Glutamatergic neuron (in vitro differentiated cells): Measurements from ENCODE around the gene OXCT2. TPM values are rescaled to one million over a fixed set of nuclear protein-coding genes. Genes with fewer than 3 reads are reported as not detected.

Experiments
- DNase-seq: peaks from one replicate; pipeline ENCODE4 v3.0.0; 2022
- H3K27ac Mint-ChIP-seq: one replicate; pipeline ENCODE4 v1.8.0; 2020; ENCODE audit warnings: mild to moderate bottlenecking, mixed read lengths, inconsistent platforms; ENCODE audit not compliant: unreplicated experiment
- H3K27me3 Mint-ChIP-seq: one replicate; pipeline ENCODE4 v1.8.0; 2020; ENCODE audit warnings: mild to moderate bottlenecking, moderate library complexity, mixed read lengths, inconsistent platforms; ENCODE audit not compliant: unreplicated experiment
- H3K36me3 Mint-ChIP-seq: one replicate; pipeline ENCODE4 v1.8.0; 2020; ENCODE audit warnings: mild to moderate bottlenecking, mixed read lengths, inconsistent platforms; ENCODE audit not compliant: unreplicated experiment
- H3K4me1 Mint-ChIP-seq: one replicate; pipeline ENCODE4 v1.8.0; 2020; ENCODE audit warnings: mild to moderate bottlenecking, low read depth, mixed read lengths, inconsistent platforms; ENCODE audit not compliant: unreplicated experiment
- H3K4me3 Mint-ChIP-seq: one replicate; pipeline ENCODE4 v1.8.0; 2020; ENCODE audit warnings: mild to moderate bottlenecking, mixed read lengths, inconsistent platforms; ENCODE audit not compliant: unreplicated experiment
- H3K9me3 Mint-ChIP-seq: one replicate; pipeline ENCODE4 v1.8.0; 2020; ENCODE audit warnings: mild to moderate bottlenecking, moderate library complexity, mixed read lengths, inconsistent platforms; ENCODE audit not compliant: unreplicated experiment
- total RNA-seq: library from RNA; stranded (reverse); fragmentation: NEBNext Ultra II Directional; extraction: Animal tissue kit (Norgen Biotek cat#: 25700); gene quantifications from one replicate; pipeline ENCODE4 v1.2.1, GENCODE V29; 2021; ENCODE audit not compliant: unreplicated experiment
- TF ChIP-seq, protein P1 (sequence below): fragments of 200-600 bp; sonication (generic); IDR thresholded peaks from one replicate; pipeline ENCODE4 v1.5.0; 2021; ENCODE audit not compliant: partially characterized antibody, unreplicated experiment

The OXCT2 gene
- total RNA-seq, 1 donor from 2014 or later, result 0.37 TPM

DNA sequence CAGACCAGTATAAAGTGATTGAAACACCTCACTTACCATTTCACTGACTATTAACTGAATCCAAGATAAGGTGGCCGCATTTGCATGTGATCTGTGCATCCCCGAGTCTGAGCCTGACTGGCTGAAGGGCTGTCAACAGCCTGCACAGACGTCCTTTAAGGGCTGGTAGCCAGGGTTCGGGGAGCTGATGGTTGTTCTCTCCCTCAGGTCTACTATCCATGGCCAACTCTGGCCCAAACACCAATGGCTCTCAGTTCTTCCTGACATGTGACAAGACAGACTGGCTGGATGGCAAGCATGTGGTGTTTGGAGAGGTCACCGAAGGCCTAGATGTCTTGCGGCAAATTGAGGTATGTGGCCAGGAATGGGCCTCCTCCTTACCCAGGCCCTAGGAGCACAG, 18.4 kb downstream of the OXCT2 start:
- H3K27me3 Mint-ChIP-seq, result peaks cover 6% of the 10 kb centered on the region
- no peak overlapping the region for H3K27ac Mint-ChIP-seq
- H3K4me1 Mint-ChIP-seq, result peaks cover 4% of the 10 kb centered on the region
- DNase-seq, result no peak
- H3K9me3 Mint-ChIP-seq, result peaks cover 3% of the 10 kb centered on the region
- peaks cover 3% of the 10 kb centered on the region for H3K36me3 Mint-ChIP-seq
- H3K4me3 Mint-ChIP-seq, result no peak overlapping the region
- TF ChIP-seq, protein P1, sequence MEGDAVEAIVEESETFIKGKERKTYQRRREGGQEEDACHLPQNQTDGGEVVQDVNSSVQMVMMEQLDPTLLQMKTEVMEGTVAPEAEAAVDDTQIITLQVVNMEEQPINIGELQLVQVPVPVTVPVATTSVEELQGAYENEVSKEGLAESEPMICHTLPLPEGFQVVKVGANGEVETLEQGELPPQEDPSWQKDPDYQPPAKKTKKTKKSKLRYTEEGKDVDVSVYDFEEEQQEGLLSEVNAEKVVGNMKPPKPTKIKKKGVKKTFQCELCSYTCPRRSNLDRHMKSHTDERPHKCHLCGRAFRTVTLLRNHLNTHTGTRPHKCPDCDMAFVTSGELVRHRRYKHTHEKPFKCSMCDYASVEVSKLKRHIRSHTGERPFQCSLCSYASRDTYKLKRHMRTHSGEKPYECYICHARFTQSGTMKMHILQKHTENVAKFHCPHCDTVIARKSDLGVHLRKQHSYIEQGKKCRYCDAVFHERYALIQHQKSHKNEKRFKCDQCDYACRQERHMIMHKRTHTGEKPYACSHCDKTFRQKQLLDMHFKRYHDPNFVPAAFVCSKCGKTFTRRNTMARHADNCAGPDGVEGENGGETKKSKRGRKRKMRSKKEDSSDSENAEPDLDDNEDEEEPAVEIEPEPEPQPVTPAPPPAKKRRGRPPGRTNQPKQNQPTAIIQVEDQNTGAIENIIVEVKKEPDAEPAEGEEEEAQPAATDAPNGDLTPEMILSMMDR, result no peak

DNA sequence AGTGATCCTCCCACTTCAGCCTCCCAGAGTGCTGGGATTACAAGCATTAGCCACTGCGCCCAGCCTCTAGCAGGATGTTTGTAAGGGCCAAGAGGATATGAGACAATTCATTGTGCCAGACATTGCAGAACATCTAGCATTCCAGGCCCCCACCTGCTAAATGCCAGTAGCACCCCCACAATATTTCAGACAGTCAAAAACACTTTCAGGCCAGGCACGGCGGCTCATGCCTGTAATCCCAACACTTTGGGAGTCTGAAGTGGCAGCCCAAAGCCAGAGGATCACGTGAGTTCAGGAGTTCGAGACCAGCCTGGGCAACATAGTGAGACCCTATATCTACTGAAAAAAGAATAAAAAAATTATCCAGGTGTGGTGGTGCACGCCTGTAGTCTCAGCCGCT, 19.6 kb downstream of the OXCT2 start:
- H3K9me3 Mint-ChIP-seq, result peaks cover 3% of the 10 kb centered on the region
- no peak overlapping the region for H3K27ac Mint-ChIP-seq
- H3K27me3 Mint-ChIP-seq, result peaks cover 6% of the 10 kb centered on the region
- H3K4me1 Mint-ChIP-seq, result peaks cover 4% of the 10 kb centered on the region
- no peak for DNase-seq
- peaks cover 8% of the 10 kb centered on the region for H3K36me3 Mint-ChIP-seq
- TF ChIP-seq, protein P1, result no peak
- no peak overlapping the region for H3K4me3 Mint-ChIP-seq

DNA sequence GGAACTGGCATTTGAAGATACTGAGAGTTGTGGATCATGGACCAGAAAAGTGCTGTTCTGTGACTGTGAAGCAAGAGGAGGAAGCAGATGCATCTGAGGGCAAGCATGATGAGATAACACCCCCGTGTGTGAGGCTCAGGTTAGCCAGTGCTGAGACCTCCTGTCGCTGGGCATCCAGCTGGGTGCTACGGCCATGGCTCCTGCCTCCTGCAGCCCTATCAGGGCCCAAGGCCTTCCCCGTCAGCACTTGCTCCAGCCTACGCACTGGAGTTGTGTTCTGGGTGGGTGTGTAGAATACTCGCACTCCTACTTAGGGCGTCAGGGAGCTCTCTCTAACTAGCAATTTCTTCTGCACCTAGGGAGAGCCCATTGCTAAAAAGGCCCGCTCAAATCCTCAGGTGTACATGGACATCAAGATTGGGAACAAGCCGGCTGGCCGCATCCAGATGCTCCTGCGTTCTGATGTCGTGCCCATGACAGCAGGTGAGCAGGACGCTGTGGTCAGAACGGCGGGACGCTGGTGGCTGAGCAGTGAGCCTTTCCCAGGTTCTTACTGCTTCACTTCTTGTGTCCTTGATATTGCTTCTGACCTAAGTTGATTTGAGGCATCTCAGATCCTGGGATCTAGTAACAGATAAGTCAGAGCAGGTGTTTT, 26.0 kb downstream of the OXCT2 start:
- peaks cover 3% of the 10 kb centered on the region for H3K27me3 Mint-ChIP-seq
- H3K4me1 Mint-ChIP-seq, result no peaks in the 10 kb centered on the region
- TF ChIP-seq, protein P1, result no peak
- no peak overlapping the region for H3K27ac Mint-ChIP-seq
- DNase-seq, result no peak
- peaks cover 6% of the 10 kb centered on the region for H3K36me3 Mint-ChIP-seq
- H3K4me3 Mint-ChIP-seq, result no peak overlapping the region
- no peaks in the 10 kb centered on the region for H3K9me3 Mint-ChIP-seq

DNA sequence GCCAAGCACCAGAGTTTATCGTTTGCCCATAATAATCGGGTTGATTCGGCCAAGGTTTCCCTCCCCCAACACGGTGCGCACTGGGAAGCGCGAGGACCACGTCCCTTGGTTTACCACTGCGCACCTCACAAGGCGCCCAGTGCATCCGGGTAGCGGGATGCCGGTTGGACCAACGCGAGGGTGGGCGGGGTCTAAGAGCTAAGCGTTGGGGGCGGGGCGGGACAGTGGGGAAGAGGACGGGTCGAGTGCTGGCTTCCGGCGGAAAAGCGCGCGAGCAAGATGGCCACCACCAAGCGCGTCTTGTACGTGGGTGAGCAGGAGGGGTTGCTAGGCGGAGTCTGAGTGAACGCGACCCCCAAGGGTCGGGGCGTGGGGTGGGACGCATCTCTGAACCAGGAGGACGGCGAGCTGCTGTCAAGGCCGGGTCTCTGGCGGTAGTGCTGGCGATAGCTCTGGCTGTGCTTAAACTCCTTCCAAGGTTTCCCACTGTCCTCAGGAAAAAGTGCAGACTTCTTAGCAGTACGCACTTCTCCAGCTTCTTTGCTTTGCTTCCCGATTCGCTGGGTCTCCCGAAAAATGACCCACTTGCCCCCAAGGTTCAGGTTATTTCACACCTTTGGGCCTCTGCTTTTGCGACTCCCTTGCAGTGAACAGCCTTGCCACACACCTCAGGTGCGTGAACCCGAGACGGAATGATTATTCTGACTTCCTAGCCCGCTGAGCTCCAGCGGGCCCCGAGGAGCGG, 32.4 kb downstream of the OXCT2 start, which contains the start of gene PPIE:
Gene PPIE (plus strand): TSS at position 261 of the 745 bp plus-strand sequence. CDS start 19 bp downstream, at position 280.
- H3K36me3 Mint-ChIP-seq, result no peaks in the 10 kb centered on the region
- peak within 1 kb of the TSS; percentile 89 for H3K4me3 Mint-ChIP-seq
- DNase-seq, result peak; percentile 94
- peaks cover 3% of the 10 kb centered on the region for H3K9me3 Mint-ChIP-seq
- H3K27ac Mint-ChIP-seq, result peak within 1 kb of the TSS; percentile 34
- TF ChIP-seq, protein P1, result no peak
- peaks cover 1% of the 10 kb centered on the region for H3K27me3 Mint-ChIP-seq
- peaks cover 6% of the 10 kb centered on the region for H3K4me1 Mint-ChIP-seq
